Peyer's patch (tissue), 4 donors: ENCODE measurements around the gene CD302.

Experiments used
- CTCF ChIP-seq, 6 experiments: fragments of 450-650 bp in 4 of 6; fragments of 200-600 bp in 2 of 6; sonication (generic) in 1 of 6; IDR thresholded peaks; one replicate each; pipeline ENCODE4 v1.5.1; 2017 to 2019; ENCODE audit warnings: antibody characterized with exemption in 6 of 6, mild to moderate bottlenecking in 3 of 6, moderate library complexity in 1 of 6
- POLR2A ChIP-seq, 2 donors: fragments of 450-650 bp; IDR thresholded peaks; one replicate each; pipeline ENCODE4 v1.5.1; 2017; ENCODE audit warnings: antibody characterized with exemption in 2 of 2, mild to moderate bottlenecking in 2 of 2, moderate library complexity in 2 of 2

- TF ChIP-seq CTCF (IDR thresholded peaks at IDR 0.05) (no peak), POLR2A (IDR thresholded peaks at IDR 0.05) (no peak)
Measured at GRCh38 chr2:159775021-159775420, 23.0 kb downstream of the CD302 start.
